Effector memory CD8-positive, alpha-beta T cell (primary cell): Measurements from ENCODE around the gene PC.
A peak's percentile ranks its signal among the peaks of the same experiment; 100 is the strongest.
"Not testable (repeated sequence)": the region's sequence is repeated elsewhere in the genome, so short reads cannot be mapped to it uniquely, and the experiment has no call there.

ENCODE experiments used
- ATAC-seq: fragments of 150-1000 bp; cut with Tn5 transposase; replicated peaks from 2 replicates; pipeline ENCODE4 v1.10.0; 2021; ENCODE audit warnings: mild to moderate bottlenecking, moderate library complexity
- DNase-seq, 3 experiments: peaks; one replicate each; pipeline ENCODE4 v3.0.0; 2021
- H3K27ac Mint-ChIP-seq, 2 donors: one replicate each; pipeline ENCODE4 v1.8.0; 2022; ENCODE audit warnings: mild to moderate bottlenecking in 2 of 2, mixed read lengths in 2 of 2, moderate library complexity in 2 of 2
- H3K27me3 Mint-ChIP-seq, 2 donors: one replicate each; pipeline ENCODE4 v1.8.0; 2022; ENCODE audit warnings: mixed read lengths in 2 of 2
- H3K36me3 Mint-ChIP-seq: one replicate; pipeline ENCODE4 v1.8.0; 2022; ENCODE audit warnings: mild to moderate bottlenecking, moderate library complexity, mixed read lengths; ENCODE audit not compliant: insufficient read depth
- H3K4me1 Mint-ChIP-seq, 2 donors: one replicate each; pipeline ENCODE4 v1.8.0; 2022; ENCODE audit warnings: low read depth in 2 of 2, mixed read lengths in 2 of 2
- H3K4me3 Mint-ChIP-seq, 2 donors: one replicate each; pipeline ENCODE4 v1.8.0; 2022; ENCODE audit warnings: mild to moderate bottlenecking in 2 of 2, mixed read lengths in 2 of 2, moderate library complexity in 2 of 2
- H3K9me3 Mint-ChIP-seq, 2 donors: one replicate each; pipeline ENCODE4 v1.8.0; 2022; ENCODE audit warnings: mixed read lengths in 2 of 2

PC gene

DNA sequence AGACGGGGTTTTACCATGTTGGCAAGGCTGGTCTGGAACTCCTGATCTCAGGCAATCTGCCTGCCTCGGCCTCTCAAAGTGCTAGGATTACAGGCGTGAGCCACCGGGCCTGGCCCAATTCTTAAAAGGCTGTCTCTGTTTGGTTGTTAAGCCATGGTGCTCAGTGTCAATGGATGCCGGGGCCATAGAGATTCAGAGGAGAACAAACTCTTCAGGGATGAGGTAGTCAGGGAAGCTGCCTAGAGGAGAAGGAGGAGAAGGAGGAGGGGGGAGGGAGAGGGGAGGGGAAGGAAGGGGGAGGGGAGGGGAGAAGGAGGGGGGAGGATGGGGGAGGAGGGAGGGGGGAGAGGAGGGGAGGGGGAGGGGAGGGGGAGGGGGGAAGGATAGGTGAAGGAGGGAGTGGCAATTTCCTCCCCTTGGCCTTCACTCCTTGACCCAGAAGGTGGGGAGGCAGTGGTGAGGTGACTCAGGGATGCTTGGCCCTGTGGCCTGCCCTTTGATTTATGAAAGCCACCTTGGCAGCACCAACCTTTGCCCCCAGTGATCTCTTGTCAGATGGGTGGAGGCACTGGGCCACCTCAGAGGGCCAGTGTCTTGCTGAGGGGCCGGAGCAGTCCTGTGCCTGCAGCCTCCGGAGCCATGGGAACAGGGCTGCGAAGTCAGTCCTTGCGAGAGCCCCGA, 16.7 kb upstream of the PC start, which contains the start of gene C11orf86:
Gene C11orf86, plus strand, starts transcription at position 581 of the 681 bp plus-strand sequence. Its CDS starts 59 bp downstream, at position 640.
- no peak within 1 kb of the TSS for H3K27ac Mint-ChIP-seq
- H3K9me3 Mint-ChIP-seq: no peaks in the 10 kb centered on the region
- DNase-seq (no peak), ATAC-seq (no peak)
- no peak within 1 kb of the TSS for H3K4me3 Mint-ChIP-seq
- peaks cover 5 to 37% of the 10 kb centered on the region in 2 donors for H3K27me3 Mint-ChIP-seq
- no peaks in the 10 kb centered on the region for H3K4me1 Mint-ChIP-seq
- no peaks in the 10 kb centered on the region for H3K36me3 Mint-ChIP-seq

DNA sequence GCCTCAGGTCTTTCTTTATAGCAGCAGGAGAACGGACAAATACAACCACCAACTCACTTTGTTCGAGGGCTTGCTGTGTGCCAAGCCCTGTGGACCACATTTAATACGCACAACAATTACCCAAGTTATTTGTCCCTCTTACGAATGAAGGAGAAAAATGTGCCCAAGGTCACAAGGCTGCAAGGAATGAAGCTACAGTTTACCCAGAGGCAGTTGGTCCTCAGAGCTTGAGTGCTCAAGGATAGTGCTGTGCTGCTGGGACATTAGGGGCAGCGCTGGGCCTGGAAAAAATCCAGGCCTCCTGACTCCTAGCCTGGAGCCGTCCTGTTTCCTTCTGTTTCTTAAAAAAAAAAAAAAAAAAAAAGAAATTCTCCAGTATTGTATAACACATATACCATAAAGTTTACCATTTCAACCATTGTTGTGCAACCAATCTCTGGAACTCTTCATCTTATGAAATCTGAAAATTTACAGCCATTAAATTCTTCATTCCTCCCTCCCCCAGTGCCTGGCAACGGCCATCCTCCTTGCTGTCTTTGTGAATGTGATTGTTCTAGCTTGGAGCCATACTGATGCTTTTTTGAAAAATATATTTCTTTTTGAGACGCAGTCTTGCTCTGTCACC, 15.9 kb upstream of the PC start:
- ATAC-seq (no peak), DNase-seq (no peak)
- Mint-ChIP-seq H3K36me3 (no peaks in the 10 kb centered on the region), H3K9me3 (no peaks in the 10 kb centered on the region), H3K4me3 (no peak overlapping the region), H3K27ac (no peak overlapping the region), H3K27me3 (peaks cover 5 to 37% of the 10 kb centered on the region in 2 donors), H3K4me1 (no peaks in the 10 kb centered on the region)

DNA sequence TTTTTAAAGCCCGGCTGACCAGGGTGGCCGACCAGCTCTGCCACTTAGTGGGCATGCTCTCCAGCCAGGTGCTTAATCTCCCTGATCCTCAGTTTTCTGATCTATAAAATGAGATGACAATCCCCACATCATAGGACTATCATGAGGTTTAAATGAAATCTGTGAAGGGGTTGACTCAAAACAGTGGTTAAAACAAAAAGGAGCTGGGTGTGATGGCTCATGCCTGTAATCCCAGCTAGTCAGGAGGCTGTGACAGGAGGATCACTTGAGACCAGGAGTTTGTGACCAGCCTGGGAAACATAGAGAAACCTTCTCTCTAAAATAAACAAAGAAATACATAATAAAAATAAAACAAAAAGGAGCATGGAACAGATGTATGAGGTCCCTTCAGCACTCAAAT, 13.3 kb upstream of the PC start:
- H3K4me3 Mint-ChIP-seq: no peak overlapping the region
- H3K9me3 Mint-ChIP-seq: no peaks in the 10 kb centered on the region
- DNase-seq: no peak
- H3K27ac Mint-ChIP-seq: no peak overlapping the region
- H3K36me3 Mint-ChIP-seq: no peaks in the 10 kb centered on the region
- H3K4me1 Mint-ChIP-seq: no peaks in the 10 kb centered on the region
- peaks cover 5 to 38% of the 10 kb centered on the region in 2 donors for H3K27me3 Mint-ChIP-seq
- ATAC-seq: no peak

DNA sequence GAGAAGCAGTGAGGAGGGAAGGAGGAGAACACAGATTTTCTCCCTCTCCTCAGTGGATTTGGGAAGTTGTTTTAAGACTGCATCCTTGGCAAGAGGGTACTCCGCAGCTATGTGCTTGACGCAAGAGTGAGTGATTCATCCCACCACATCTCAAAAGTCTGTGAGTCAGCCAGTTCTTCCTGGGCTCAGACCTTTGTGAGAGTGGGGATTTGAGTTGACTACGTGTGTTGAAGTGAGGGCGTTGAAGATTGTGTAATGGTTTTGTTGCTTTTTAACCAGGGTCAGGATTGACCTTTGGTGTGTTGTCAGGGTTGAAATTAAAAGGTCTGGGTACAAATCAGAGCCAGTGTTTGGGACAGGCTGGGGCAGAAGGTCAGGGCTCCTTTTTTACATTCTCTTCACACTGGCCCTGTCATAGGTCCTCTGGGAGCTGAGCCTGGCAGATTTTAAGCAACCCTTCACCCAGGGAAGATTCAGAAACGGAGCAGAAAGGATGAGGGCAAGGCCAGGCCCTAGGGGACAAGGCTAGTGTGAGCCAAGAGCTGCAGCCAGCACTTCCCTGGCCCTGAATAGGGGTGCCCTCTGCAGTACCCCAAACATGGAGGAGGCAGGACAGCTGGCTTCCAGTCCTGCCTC, 12.7 kb upstream of the PC start:
- Mint-ChIP-seq H3K27ac (no peak overlapping the region), H3K4me1 (no peaks in the 10 kb centered on the region), H3K4me3 (no peak overlapping the region), H3K27me3 (peaks cover 10 to 38% of the 10 kb centered on the region in 2 donors), H3K36me3 (no peaks in the 10 kb centered on the region), H3K9me3 (no peaks in the 10 kb centered on the region)
- ATAC-seq (no peak), DNase-seq (no peak)

- Mint-ChIP-seq H3K4me1 (no peaks in the 10 kb centered on the region), H3K27ac (no peak overlapping the region), H3K36me3 (no peaks in the 10 kb centered on the region), H3K4me3 (no peak overlapping the region), H3K9me3 (no peaks in the 10 kb centered on the region), H3K27me3 (peaks cover 13 to 38% of the 10 kb centered on the region in 2 donors)
- no peak for ATAC-seq
- no peak for DNase-seq
These were observed 12.2 kb upstream of the PC start for GRCh38 chr11:66970371-66970806.

- Mint-ChIP-seq H3K9me3 (no peaks in the 10 kb centered on the region), H3K27me3 (peaks cover 19 to 42% of the 10 kb centered on the region in 2 donors), H3K4me3 (no peak overlapping the region), H3K4me1 (no peaks in the 10 kb centered on the region), H3K27ac (no peak overlapping the region), H3K36me3 (no peaks in the 10 kb centered on the region)
- no peak for DNase-seq
- ATAC-seq: no peak
These were observed 11.5 kb upstream of the PC start for GRCh38 chr11:66969584-66970225.

DNA sequence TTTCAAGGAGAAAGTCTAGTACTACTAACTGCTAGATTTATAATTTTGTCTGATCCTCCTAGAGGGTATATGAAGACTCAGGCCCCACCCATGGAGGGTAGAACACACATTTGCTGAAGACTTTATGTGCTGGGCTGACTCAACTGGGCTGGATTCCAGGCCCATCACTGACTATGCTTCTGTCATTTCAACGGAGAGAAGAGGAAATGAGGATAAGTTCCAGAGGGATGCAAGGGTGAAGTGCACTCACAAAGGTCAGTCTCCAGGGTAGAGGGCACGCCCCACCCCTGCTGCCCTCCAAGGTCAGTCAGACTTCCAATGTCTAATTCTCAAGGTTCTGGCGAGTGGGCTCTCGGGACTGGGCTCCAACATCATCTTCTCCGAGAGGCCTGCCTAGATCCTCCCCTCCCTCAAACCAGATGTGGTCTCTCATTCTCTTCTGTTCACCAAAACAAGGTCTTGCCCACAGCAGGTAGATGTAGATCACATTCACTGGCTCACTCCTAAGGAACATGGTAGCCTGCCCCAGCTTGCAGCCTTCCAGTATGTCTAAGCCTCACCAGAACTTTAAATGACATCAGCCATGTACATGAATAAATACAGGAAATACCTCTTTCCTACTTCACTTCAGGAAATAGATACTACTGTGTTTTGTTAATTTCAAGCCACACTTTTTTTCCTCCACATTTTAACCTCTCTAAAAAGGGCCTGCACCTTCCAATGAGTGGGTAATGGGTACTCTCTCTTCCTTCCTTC, 9.7 kb upstream of the PC start:
- H3K4me1 Mint-ChIP-seq: no peaks in the 10 kb centered on the region
- H3K9me3 Mint-ChIP-seq: no peaks in the 10 kb centered on the region
- H3K27ac Mint-ChIP-seq: no peak overlapping the region
- H3K27me3 Mint-ChIP-seq: peaks cover 20 to 39% of the 10 kb centered on the region in 2 donors
- no peak for DNase-seq
- H3K4me3 Mint-ChIP-seq: no peak overlapping the region
- no peak for ATAC-seq
- no peaks in the 10 kb centered on the region for H3K36me3 Mint-ChIP-seq

DNA sequence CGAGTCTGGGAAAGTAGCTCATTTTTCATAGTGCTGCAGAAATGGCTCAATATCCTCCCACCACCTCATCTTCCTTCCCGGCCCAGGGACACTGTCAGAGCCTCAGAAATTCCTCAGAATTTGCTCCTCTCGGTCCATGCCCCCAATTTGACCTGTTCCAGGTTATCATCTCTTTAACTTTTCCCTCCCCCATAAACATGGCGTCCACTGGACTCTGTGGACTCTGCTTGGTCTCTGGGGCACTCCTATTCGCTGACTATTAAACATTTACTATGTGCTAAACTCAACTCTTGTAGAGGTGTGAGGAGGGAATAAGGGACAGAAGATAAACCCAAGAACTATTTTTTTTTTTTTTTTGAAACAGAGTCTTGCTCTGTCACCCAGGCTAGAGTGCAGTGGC, 8.2 kb upstream of the PC start:
- ATAC-seq (no peak), DNase-seq (no peak)
- H3K36me3 Mint-ChIP-seq: no peaks in the 10 kb centered on the region
- no peak overlapping the region for H3K27ac Mint-ChIP-seq
- no peaks in the 10 kb centered on the region for H3K9me3 Mint-ChIP-seq
- peaks cover 20 to 31% of the 10 kb centered on the region in 2 donors for H3K27me3 Mint-ChIP-seq
- H3K4me1 Mint-ChIP-seq: no peaks in the 10 kb centered on the region
- H3K4me3 Mint-ChIP-seq: no peak overlapping the region

DNA sequence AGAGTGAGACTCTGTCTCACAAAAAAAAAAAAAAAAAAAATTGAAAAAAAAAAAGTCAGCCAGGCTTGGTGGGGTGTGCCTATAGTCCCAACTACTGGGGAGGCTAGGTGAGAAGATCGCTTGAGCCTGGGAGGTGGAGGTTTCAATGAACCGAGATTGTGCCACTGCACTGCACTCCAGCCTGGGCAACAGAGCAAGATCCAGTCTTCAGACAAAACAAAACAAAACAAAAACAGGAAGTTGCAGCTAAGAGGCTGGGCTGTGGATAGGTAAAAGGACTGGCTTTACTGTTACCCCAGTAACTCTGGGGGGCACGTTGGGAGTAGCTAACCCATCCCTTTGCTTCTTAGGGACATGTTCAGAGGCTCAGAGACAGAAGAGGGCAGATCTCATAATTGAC, 6.3 kb upstream of the PC start:
- H3K36me3 Mint-ChIP-seq: no peaks in the 10 kb centered on the region
- no peaks in the 10 kb centered on the region for H3K4me1 Mint-ChIP-seq
- no peak for ATAC-seq
- H3K9me3 Mint-ChIP-seq: no peaks in the 10 kb centered on the region
- no peak overlapping the region for H3K4me3 Mint-ChIP-seq
- DNase-seq: no peak
- peaks cover 15 to 20% of the 10 kb centered on the region in 2 donors for H3K27me3 Mint-ChIP-seq
- H3K27ac Mint-ChIP-seq: peak overlapping the region in 1 of 2 donors; percentile 2

GRCh38 chr11:66962801-66963200, 4.6 kb upstream of the PC start:
- H3K36me3 Mint-ChIP-seq: peaks cover 5% of the 10 kb centered on the region
- no peak overlapping the region for H3K27ac Mint-ChIP-seq
- ATAC-seq (no peak), DNase-seq (no peak)
- peaks cover 9% of the 10 kb centered on the region in 2 donors for H3K4me1 Mint-ChIP-seq
- no peaks in the 10 kb centered on the region for H3K9me3 Mint-ChIP-seq
- H3K27me3 Mint-ChIP-seq: peaks cover 15 to 20% of the 10 kb centered on the region in 2 donors
- no peak overlapping the region for H3K4me3 Mint-ChIP-seq

DNA sequence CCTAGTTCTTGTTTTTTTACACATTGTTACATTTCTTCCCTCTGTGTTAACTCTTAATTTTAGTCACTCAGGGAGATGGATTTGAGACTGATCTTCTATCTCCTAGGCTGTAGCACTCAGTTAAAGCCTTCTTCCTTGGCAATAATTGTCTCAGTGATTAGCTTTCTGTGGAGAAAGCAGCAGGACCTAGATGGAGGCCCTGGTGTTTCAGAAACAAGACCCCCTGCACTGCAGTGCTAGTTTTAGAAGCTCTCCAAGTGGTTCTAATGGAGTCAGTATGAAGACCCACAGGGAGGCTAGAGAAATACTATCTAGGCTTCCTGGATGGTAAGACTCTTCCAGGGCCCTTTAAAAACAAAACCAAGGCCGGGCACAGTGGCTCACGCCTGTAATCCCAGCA, 4.1 kb upstream of the PC start:
- Mint-ChIP-seq H3K9me3 (no peaks in the 10 kb centered on the region), H3K27ac (no peak overlapping the region), H3K27me3 (peaks cover 15 to 20% of the 10 kb centered on the region in 2 donors), H3K36me3 (peaks cover 8% of the 10 kb centered on the region), H3K4me1 (peaks cover 9 to 12% of the 10 kb centered on the region in 2 donors), H3K4me3 (no peak overlapping the region)
- no peak for DNase-seq
- ATAC-seq: no peak

- H3K36me3 Mint-ChIP-seq, H3K27ac Mint-ChIP-seq, ATAC-seq, H3K9me3 Mint-ChIP-seq, DNase-seq, H3K4me3 Mint-ChIP-seq: not testable (repeated sequence)
- H3K27me3 Mint-ChIP-seq: peaks cover 15 to 20% of the 10 kb centered on the region in 2 donors
- peaks cover 9 to 14% of the 10 kb centered on the region in 2 donors for H3K4me1 Mint-ChIP-seq
These were observed 3.6 kb upstream of the PC start for GRCh38 chr11:66961691-66962213.

GRCh38 chr11:66958956-66959274, 732 bp upstream of the PC start:
- ATAC-seq: no peak
- Mint-ChIP-seq H3K27me3 (no peaks in the 10 kb centered on the region), H3K27ac (peak overlapping the region; percentile 47 to 78), H3K4me3 (peak overlapping the region; percentile 75 to 79), H3K36me3 (peaks cover 8% of the 10 kb centered on the region), H3K9me3 (no peaks in the 10 kb centered on the region), H3K4me1 (peaks cover 9 to 14% of the 10 kb centered on the region in 2 donors)
- no peak for DNase-seq
